Fibroblast of skin of left biceps (primary cell): ENCODE data around the gene ESYT3.
"Not testable (repeated sequence)": the region's sequence is repeated elsewhere in the genome, so short reads cannot be mapped to it uniquely, and the experiment has no call there.

Source experiments
- DNase-seq, 2 experiments: peaks; one replicate each; pipeline ENCODE4 v3.0.0-alpha.2; 2013; ENCODE audit warnings: low read depth in 2 of 2

ESYT3 gene

DNA sequence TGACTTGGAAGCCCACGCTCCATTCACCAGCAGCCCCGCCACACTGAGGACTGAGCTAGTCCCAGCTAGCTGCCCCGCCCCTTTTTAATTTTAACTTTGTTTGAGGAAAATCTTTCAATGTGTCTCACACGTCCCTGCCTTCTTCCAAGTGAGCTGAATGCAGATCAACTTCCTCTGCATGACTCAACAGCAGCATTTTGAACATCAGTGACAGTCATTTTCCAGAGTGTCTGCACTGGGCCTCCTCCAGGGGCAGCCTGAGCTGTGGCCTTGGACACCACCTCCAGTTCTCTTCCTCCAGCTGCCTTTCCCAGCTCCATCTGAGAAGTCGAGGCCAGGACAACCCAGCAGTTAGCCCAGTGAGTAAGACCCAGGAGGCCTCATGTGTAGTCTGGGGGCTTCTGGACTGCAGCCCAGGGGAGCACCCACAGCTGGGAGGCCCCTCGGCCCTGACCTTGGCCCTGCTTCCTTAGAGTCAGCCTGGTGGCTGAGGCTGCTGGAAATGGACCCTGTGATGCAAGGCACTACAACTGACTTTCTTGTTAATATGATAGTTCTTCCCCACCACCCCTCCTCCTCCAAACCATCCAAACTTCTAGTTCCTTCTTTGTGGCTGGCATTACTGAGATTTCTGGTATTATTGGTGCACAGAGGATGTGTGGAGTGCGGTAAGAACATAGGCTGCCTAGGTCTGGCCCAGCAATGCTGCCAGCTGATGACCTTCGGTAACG, 21.4 kb upstream of the ESYT3 start:
- DNase-seq, result no peak

DNA sequence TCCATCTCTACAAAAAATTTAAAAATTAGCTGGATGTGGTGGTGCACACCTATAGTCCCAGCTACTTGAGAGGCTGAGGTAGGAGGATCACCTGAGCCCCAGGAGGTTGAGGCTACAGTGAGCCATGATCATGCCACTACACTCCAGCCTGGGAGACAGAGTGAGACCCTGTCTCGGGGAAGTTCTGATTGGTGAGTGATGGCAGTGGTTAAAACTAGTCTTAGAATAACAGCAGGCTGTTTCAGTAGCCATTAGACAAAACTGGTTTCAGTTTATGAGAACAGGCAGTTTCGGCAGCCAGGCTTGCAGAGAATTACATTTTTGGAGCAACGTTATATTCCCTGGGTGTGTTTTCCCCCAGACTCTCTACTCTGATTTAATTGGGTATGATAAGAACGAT, 18.2 kb upstream of the ESYT3 start:
- DNase-seq, result not testable (repeated sequence)

DNA sequence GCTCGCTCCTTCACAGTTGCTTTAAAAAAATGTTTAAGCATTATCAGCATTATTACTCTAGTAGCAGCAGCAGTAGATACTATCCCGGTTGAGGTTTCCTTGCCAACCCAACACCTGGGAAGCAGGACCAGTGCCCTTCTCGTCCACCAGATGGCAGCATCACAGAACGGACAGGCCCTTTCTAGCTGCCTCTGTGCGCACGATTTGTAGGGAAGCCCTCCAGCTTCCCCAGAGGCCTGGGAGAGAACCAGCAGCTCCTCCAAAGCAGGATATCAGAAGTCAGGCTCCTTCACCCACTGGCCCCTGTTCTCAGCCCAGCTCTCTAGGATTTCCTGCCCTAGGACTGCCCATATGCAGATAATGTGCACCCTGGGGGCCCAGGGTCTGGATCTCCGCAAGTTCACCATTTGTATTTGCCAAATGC, 16.8 kb upstream of the ESYT3 start:
- peak; percentile 51 to 56 for DNase-seq

DNA sequence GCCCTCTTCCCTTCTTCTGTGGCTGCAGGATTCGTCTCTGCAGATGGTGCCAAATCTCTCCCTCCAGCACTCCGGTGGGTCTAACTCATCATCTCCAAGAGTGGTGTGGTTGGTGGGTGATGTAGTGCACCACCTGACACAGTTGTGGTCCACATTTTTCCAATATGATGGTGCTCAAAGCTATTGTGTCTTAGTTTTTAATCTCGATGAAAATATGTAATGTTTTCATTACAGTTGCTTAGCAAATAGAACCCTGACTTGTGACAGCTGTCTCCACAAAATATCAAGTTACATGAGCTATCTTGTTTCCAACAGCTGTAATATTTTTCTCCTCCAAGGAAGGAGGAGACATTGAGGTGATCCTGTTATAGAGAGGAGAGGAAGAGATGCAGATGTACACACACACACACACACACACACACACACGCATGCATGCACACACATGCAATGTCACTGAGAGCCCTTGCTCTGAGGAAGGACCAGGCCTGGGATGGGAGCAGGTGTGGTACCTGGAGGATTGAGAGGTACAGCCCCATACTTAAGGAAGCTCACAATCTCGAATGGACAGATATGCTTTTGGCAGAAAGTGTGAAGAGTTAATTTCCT, 15.7 kb upstream of the ESYT3 start:
- DNase-seq, result no peak

DNA sequence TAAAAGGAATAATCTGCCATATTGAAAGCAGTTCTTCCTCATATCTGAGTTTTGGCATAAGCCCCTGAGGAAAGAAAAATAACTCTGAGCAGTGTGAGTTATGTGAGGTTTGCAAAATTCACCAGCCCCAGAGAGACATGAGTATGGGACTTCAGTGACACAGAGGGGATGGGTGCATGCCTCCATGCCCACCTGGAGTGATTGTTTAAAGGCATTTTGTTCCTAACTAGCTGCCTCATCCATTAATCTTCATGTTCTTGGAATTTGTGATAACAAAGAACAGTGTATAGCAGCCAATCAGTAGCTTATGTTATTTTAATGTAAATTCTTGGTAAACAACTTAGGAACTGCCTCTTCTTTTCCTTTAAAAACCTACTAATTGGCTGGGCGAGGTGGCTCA, 11.1 kb upstream of the ESYT3 start:
- DNase-seq, result no peak

DNA sequence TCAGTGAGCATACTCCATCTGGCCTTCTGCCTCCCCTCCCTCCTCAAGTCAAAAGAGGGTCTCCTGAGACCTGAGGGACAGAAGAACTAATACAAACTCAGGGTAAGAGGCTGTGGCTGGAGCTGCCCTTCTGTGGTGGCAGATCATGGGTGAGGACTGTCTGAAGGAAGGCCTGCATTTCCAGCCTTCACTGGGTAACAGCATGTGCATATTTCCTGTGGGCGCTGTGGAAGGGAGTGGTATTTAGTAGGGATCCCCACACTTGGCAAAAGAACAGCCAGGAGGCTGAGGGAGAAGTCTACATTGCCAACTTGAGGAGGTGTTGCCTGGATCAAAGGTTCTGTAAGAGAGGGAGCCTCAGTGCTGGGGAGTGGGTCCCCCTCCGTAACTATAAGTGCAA, 10.1 kb upstream of the ESYT3 start:
- DNase-seq, result no peak

DNA sequence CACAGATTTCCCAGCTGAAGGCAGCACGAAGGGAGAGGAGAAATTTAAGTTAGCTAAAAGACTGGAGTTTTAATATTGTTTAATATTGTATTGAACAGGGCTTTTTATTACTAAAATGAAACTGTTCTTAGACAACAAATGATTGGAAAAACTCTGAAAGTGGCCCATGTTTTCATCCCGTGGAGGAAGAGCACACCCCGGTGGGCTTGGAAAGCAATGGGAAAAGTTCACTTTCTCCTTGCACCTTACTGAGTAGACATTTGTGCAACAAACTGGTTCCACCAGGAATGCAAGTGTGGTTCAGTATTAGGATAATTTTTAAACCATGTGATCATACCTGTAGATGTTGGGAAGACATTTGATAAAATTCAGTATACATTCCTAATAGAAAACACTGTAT, 8.2 kb upstream of the ESYT3 start:
- no peak for DNase-seq

DNA sequence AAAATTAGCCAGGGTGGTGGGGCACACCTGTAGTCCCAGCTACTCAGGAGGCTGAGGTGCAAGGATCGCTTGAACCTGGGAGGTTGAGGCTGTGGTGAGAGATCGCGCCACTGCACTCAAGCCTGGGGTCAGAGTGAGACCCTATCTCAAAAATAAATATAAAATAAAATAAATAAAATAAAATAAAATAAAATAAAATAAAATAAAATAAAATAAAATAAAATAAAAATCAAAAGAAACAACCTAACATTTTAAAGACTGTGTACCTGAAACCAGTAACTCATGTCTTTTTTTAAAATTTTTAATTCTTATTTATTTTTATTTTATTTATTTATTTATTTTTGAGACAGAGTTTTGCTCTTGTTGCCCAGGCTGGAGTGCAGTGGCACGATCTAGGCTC, 7.7 kb upstream of the ESYT3 start:
- DNase-seq, result not testable (repeated sequence)

DNA sequence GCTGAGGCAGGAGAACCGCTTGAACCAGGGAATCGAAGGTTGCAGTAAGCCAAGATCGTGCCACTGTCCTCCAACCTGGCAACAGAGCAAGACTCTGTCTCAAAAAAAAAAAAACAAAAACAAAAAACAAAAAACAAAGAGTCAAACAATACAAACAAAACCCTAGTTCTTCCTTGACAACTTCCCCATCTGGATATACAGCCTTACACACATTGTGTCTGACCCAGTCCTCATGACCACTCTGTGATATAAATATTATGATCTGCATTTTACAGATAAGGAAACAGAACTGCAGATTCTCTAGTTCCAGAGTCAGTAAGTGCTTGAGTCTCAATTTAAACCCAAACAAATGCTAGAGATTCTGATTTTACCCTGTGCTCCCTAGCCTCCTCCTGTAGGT, 4.8 kb upstream of the ESYT3 start:
- DNase-seq, result no peak

DNA sequence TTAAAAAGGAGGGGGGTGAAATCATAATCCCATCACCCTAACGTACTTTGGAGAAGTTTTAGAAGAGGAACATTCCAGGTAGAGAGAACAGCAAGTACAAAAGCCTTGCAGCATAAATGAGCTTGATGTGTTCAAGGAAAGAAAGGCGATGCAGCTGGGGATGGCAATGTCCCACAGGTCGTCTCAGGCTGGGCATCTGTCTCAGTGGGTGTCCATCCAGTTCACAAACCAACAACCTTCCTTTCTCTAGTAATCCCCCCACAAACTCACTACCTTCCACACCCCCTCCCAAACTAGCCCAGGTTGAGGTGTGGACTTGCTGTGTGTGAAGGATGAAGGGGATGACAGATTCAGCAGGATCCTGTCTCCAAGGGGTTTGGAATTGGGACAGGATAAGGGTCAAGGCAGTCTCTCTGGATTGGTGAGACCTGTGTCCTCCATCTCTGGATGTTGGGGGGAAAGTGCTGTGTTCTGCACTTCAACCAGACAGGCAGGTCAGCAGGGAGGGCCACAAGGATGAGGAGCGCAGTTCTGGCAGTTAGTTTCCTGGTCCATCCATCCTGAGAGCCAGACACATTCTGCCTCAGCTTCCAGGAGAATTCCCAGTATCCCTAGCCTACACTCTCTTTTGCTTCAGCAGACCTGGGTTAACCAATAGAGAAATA, 1.7 kb upstream of the ESYT3 start:
- DNase-seq, result no peak

DNA sequence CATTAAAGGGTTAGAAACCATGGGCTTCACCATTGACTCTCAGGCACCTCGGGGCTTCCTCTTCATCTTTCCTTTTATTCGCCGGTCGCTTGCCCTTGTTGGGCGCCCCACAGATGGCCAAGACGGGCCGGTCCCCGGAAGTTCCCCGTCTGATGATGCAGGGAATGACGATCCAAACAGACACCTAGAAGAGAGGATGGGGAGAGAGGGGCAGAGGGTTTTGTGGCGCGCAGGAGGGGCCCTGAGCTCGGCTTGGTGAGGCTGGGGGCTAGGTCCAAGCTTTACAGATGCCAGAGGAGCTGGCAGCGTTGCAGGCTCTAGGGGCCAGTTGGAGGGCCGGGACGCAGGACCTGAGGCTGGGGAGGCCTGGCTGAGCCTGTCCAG, 532 bp upstream of the ESYT3 start:
- no peak for DNase-seq

DNA sequence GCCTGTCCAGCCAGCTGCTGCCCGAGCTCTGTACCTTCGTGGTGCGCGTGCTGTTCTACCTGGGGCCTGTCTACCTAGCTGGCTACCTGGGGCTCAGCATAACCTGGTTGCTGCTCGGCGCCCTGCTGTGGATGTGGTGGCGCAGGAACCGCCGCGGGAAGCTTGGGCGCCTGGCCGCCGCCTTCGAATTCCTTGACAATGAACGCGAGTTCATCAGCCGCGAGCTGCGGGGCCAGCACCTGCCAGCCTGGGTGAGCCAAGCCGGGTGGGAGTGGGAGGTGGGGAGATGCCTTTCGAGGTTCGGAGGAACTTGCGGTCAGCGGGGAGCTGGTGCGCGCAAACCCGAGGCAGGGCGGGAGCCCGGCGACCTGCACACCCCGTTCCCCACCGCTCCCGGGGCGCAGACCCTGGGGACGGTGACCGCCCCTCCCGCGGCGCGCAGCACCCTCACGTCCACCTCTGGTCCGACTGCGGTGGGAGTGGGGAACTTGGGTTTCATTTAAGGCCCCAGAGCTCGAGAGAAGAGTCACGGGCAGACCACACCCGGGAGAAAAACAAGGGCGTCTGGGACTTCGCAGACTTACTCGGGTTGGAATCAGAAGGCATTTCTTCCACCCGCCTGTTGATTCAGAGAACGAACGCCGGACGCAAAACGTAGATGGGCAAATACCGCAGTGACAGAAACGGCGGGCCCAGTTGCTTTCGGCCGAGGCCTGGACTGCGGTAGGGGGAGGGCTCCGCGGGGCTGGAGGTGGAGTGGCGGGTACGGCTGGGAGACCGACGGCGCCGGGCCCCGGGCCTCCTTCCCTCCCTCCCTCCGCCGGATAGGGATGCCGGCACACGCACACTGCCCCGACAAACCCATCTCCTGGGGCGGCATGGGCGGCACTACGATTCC, 708 bp downstream of the ESYT3 start:
- DNase-seq, result no peak

DNA sequence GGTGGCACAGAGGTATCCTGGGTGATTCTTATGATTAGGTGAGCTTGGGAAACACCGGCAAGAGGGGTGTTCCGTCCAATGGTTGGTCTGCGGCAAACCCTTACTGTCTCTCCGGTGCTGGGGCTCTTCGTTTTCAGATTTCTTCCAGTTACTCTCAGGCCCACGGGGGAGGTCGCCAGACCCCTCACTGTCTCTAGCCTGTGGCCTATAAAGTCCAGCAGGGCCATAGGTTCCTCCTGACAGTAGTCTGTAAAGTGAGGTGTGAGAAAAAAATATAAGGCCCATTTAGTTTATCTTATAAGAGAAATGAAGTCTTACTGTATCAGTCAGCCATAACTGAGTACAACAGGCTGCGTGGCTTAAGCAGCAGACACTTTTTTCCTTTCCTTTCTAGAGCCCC, 1.4 kb downstream of the ESYT3 start:
- no peak for DNase-seq

DNA sequence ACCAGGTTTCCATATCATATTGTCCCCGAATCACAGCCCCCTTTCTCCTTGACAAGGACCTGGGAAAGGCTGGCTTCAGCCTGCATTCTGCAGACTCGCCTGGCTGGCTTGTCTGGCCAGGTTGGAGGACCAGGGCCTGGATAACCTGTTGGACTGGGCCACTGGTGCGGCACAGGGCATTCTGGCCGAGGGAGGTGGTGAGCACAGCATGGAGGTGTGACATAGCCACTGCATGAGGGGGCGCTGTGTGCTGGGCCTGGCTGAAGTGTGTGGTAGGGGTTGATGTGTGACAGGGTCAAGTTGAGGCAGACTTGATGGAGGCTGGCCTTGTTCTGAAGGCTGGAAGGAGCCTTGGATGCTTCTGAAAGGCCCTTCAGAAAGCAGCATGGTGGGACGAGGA, 2.9 kb downstream of the ESYT3 start:
- DNase-seq, result no peak

DNA sequence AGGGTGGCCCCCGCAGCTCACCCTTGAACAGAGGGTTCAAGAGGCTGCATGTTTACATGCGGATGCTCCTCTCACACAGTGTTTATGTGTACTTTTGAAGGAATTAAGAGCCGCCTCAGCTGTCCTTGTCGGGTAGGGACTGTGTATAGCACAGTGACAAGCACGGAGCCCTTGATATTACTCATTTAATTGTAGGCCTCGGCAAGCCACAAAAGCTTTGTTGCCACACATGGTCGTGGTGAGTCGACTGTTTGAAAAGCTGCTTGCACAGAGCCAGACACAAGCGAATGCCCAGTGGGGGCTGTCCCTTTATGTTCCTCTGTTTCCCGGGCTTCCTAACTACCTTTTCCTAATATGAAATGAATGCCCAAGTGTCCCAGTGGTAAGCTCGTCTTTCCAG, 4.5 kb downstream of the ESYT3 start:
- DNase-seq, result no peak

DNA sequence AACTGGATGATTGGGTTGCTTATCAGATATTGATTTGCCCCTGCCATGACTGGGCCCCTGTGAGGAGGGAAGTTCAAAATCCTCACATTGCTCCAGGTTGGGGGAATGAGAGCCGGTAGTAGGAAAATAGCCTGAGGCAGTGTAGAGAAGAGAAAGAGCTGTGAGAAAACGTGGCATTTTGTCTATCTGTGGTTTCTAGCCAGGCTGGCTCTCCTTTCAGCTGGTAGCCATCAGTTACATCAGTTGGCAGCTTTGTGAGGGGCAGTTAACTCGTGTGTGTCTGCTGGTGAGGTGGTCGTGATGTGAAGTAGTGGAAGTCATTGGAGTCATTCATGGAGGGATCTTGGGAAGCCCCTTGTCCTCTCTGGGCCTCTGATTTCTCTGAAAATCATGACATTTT, 5.2 kb downstream of the ESYT3 start:
- no peak for DNase-seq

DNA sequence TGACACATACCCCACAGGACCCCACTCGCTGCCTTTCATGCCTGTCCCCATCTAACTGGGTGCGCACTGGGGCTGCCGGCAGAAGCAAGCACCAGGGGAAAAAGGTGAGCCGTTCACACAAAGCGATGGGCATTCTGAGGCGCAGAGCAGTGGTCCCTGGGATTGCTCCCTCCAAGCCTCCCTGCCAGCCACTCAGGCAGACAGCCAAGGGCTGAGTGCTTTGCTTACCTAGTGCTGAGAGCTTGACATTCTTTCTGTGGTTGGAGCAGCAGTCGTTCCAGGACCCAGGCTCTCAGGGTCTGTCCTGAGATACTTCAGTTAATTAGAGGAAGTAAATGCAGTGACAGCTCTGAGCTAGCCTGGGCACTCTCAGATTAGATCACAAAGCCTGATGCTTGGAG, 5.7 kb downstream of the ESYT3 start:
- no peak for DNase-seq

DNA sequence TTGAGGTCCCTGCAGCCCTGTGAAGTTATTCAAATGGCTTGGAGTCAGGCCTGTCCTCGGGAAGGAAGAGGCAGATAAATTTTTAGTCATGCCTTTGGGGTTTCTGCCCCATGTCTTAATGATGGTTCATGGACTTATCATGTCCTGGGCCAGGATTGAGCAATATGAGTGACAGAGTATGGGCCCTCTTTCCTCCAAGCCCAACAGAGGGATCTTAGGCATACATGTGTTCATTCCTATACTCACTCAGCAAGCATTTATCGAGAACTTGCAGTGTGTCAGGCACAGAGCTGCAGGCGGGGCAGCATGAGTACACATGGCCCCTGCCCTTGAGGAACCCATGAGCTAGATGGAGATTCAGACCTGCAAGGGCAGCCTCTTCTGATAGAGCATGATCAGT, 6.2 kb downstream of the ESYT3 start:
- DNase-seq, result no peak

DNA sequence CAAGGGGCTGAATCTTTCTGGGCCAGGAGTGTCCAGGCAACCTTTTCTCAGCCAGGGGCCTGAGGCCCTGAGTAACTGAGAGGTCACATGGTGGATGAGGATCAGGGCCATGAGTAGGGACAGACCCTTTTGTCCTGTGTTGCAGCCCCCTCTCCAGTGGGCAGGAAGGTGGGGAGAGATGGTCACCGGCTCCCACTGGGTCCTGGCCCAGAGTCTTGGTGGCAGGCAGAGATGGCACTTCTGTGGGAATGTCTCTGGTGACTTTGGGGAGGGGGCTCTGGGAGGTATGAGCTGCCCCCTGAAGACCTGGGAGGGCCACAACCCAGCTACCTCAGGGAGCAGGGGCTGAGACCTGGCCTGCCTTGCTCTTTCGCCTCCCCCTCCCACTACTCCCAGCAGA, 6.8 kb downstream of the ESYT3 start:
- DNase-seq, result no peak

DNA sequence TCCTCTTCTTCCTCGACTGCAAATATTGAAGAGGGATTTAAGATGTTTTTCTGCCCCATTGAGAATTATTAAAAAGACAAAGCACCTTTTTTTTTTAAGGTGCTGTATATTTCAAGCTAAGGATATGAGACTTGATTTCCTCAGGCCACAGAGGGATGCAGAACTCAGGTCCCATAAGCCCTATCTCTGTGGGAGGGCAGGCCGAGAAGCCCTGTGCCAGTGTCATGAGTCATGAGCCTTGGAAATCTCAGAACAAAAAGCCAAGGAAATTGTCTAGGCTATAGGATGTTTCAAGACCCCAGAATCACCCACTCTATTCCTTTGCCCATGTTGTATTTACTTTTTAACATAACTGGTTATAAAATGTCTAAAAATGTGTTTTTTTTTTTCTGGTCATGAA, 7.3 kb downstream of the ESYT3 start:
- no peak for DNase-seq

DNA sequence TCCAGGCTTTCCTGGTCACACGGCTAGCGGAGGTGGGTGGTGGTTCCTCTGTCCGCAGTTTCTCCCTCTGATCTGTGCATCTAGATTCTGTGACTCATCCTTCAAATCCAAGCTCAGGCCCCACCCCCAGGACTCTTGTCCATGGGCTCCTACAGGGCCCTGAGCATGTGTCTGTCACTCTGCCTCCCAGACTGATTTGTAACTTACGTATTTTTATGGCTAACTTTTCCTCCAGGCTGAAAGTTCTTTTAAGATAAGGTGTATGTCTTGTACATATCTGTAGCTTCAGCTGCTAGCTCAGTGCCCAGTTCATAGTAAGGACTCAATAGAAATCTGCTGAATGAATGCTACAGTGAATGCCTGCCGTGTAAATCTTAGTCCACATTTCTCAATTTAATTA, 8.0 kb downstream of the ESYT3 start:
- no peak for DNase-seq

DNA sequence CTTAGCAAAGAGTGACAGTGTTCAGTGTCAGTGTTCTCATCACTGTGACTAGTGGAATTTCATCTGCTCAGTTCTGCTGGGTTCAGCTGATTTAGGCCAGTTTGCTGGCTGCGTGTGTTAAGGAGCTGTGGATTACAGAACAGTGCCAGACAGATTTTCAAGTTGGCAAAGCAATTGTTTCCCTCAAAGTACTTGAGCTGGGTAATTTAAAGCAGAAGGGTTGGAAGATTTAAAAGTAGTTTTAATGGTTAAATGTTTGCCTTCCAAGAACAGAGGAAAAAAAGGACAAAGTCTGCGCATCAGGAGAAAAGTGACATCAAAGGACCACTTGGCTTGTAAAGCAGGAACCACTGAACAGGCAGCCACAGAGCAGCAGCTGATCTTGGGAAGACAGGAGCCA, 8.7 kb downstream of the ESYT3 start:
- DNase-seq, result no peak
